DND-41 (cell line): ENCODE results near the gene NCK2.

Experiments used
- ATAC-seq: fragments of 200-7000 bp; cut with Tn5 transposase; 3 replicates; pipeline ENCODE4 v1.9.1; 2021; ENCODE audit warnings: low read depth; ENCODE audit not compliant: insufficient read depth
- DNase-seq: peaks from one replicate; pipeline ENCODE4 v3.0.0-alpha.2; 2020
- H2AFZ ChIP-seq: 2 replicates; pipeline ENCODE4 v1.6.0; 2012; ENCODE audit warnings: low read depth, low read length
- H3K27ac ChIP-seq: 2 replicates; pipeline ENCODE4 v1.5.1; 2012; ENCODE audit warnings: low read length, inconsistent platforms
- H3K27me3 ChIP-seq: fragments of 200-600 bp; sonication (generic); 2 replicates; pipeline ENCODE4 v1.6.0; 2012; ENCODE audit warnings: low read length, mild to moderate bottlenecking, inconsistent platforms; ENCODE audit not compliant: insufficient read depth, poor library complexity
- H3K36me3 ChIP-seq: 2 replicates; pipeline ENCODE4 v1.5.1; 2012; ENCODE audit warnings: low read length, inconsistent platforms; ENCODE audit not compliant: insufficient read depth
- H3K4me1 ChIP-seq: 2 replicates; pipeline ENCODE4 v1.5.1; 2012; ENCODE audit warnings: mild to moderate bottlenecking, low read length; ENCODE audit not compliant: insufficient read depth
- H3K4me2 ChIP-seq: 2 replicates; pipeline ENCODE4 v1.6.0; 2012; ENCODE audit warnings: mild to moderate bottlenecking, moderate library complexity, low read length, inconsistent platforms; ENCODE audit not compliant: insufficient read depth
- H3K4me3 ChIP-seq, 2 experiments: fragments of 200-600 bp in 1 of 2; shearing (Covaris generic) in 1 of 2; 2 replicates each; pipeline ENCODE4 v1.5.1; 2012 to 2016; ENCODE audit warnings: inconsistent platforms in 2 of 2, low read length in 2 of 2, mild to moderate bottlenecking in 2 of 2, low read depth in 1 of 2, moderate library complexity in 1 of 2
- H3K79me2 ChIP-seq: 2 replicates; pipeline ENCODE4 v1.6.0; 2012; ENCODE audit warnings: low read length, inconsistent platforms; ENCODE audit not compliant: insufficient read depth
- H3K9ac ChIP-seq: 2 replicates; pipeline ENCODE4 v1.6.0; 2012; ENCODE audit warnings: low read depth, mild to moderate bottlenecking, inconsistent platforms, low read length, moderate library complexity
- H3K9me3 ChIP-seq: 2 replicates; pipeline ENCODE4 v1.5.1; 2012; ENCODE audit warnings: low read length, moderate library complexity, mild to moderate bottlenecking, inconsistent platforms; ENCODE audit not compliant: insufficient read depth, severe bottlenecking
- H4K20me1 ChIP-seq: 2 replicates; pipeline ENCODE4 v1.6.0; 2012; ENCODE audit warnings: low read length; ENCODE audit not compliant: insufficient read depth
- CTCF ChIP-seq: IDR thresholded peaks from 2 replicates; pipeline ENCODE4 v1.5.1; 2012; ENCODE audit warnings: borderline replicate concordance, low read length, moderate library complexity, mild to moderate bottlenecking; ENCODE audit not compliant: poor library complexity, severe bottlenecking; ENCODE audit errors: extremely low read depth
- EZH2 ChIP-seq: IDR thresholded peaks from 3 replicates; pipeline ENCODE4 v1.6.1; 2012; ENCODE audit warnings: borderline replicate concordance, low read depth, mild to moderate bottlenecking, moderate library complexity, low read length, inconsistent platforms; ENCODE audit not compliant: severe bottlenecking

Gene NCK2

GRCh38 chr2:105774781-105775337 is 30.1 kb downstream of the NCK2 start:
- no peak overlapping the region for H3K4me2 ChIP-seq
- H3K4me3 ChIP-seq = no peak overlapping the region
- no peak overlapping the region for H3K27ac ChIP-seq
- peaks cover 12% of the 10 kb centered on the region for H3K36me3 ChIP-seq
- peaks cover 11% of the 10 kb centered on the region for H3K4me1 ChIP-seq
- DNase-seq (no peak), ATAC-seq (no peak)
- no peaks in the 10 kb centered on the region for H3K27me3 ChIP-seq
- peaks cover 93% of the 10 kb centered on the region for H3K79me2 ChIP-seq
- no peak overlapping the region for H2AFZ ChIP-seq
- peaks cover 56% of the 10 kb centered on the region for H4K20me1 ChIP-seq
- TF ChIP-seq CTCF (no peak), EZH2 (no peak)
- H3K9ac ChIP-seq = no peak overlapping the region
- no peaks in the 10 kb centered on the region for H3K9me3 ChIP-seq

GRCh38 chr2:105775809-105776559 is 31.3 kb downstream of the NCK2 start:
- peak; percentile 38 for DNase-seq
- H3K4me2 ChIP-seq = no peak overlapping the region

GRCh38 chr2:105776560-105776928 is 31.8 kb downstream of the NCK2 start:
- H3K4me1 ChIP-seq = 0 out of 2 replicates have a peak, but pooled peaks cover 2% of the 10 kb centered on the region
- DNase-seq = no peak
- peak overlapping the region; percentile 15; the same call in 1 of the 2 replicates for H3K27ac ChIP-seq
- H3K79me2 ChIP-seq = peaks cover 94% of the 10 kb centered on the region
- TF ChIP-seq EZH2 (no peak), CTCF (no peak)
- H3K9ac ChIP-seq = no peak overlapping the region
- peaks cover 67% of the 10 kb centered on the region for H4K20me1 ChIP-seq
- H3K36me3 ChIP-seq = peaks cover 12% of the 10 kb centered on the region
- H3K27me3 ChIP-seq = no peaks in the 10 kb centered on the region
- no peak overlapping the region for H3K4me3 ChIP-seq
- ATAC-seq = no peak
- no peaks in the 10 kb centered on the region for H3K9me3 ChIP-seq
- no peak overlapping the region for H3K4me2 ChIP-seq
- H2AFZ ChIP-seq = no peak overlapping the region

More at GRCh38 chr2:105775809-105776559, 31.3 kb downstream of the NCK2 start:
- Histone ChIP-seq H3K27ac (peak overlapping the region; percentile 18; the same call in 1 of the 2 replicates), H4K20me1 (peaks cover 63% of the 10 kb centered on the region), H3K9me3 (no peaks in the 10 kb centered on the region), H3K9ac (no peak overlapping the region), H3K36me3 (peaks cover 12% of the 10 kb centered on the region), H3K79me2 (peaks cover 94% of the 10 kb centered on the region), H3K4me1 (0 out of 2 replicates have a peak, but pooled peaks cover 2% of the 10 kb centered on the region), H2AFZ (no peak overlapping the region), H3K4me3 (no peak overlapping the region), H3K27me3 (no peaks in the 10 kb centered on the region)
- no peak for TF ChIP-seq CTCF
- no peak for TF ChIP-seq EZH2
- ATAC-seq = peak; percentile 76
